ENCODE data around the gene NCKIPSD. TPM values are rescaled to one million over a fixed set of nuclear protein-coding genes. Genes with fewer than 3 reads are reported as not detected.

NCKIPSD gene
- polyA plus RNA-seq, 3 donors = 4.2 to 14.8 (median 4.3) TPM

- no peaks in the 10 kb centered on the region for H3K36me3 ChIP-seq (replicated peaks in 1 of 2; ENCODE audit: control insufficient read depth in 1 of 2, insufficient read depth in 2 of 2, low read length in 2 of 2)
- H4K20me1 ChIP-seq (ENCODE audit: insufficient read depth, low read length) = no peaks in the 10 kb centered on the region
- H3K9ac ChIP-seq (ENCODE audit: insufficient read depth, low read length, poor library complexity, severe bottlenecking) = no peak overlapping the region
- Mint-ChIP-seq H3K4me1 (no peaks in the 10 kb centered on the region), H3K27ac (no peak overlapping the region), H3K36me3 (no peaks in the 10 kb centered on the region), H3K4me3 (no peak overlapping the region), H3K27me3 (ENCODE audit: low read depth in 3 of 3) (peaks cover 0 to 3% (median 0%) of the 10 kb centered on the region in 3 donors), H3K9me3 (no peaks in the 10 kb centered on the region)
- no peaks in the 10 kb centered on the region for H3K79me2 ChIP-seq (ENCODE audit: insufficient read depth, low read length)
- WGBS (ENCODE audit: insufficient coverage) = 93% methylated on average over 7 of the region's 9 CpGs
- H3K4me2 ChIP-seq (replicated peaks; ENCODE audit: extremely low read depth, low read length, poor library complexity, severe bottlenecking) = no peak overlapping the region
- H3K27ac ChIP-seq (ENCODE audit: low read depth in 1 of 2, low read length in 2 of 2) = no peak overlapping the region
- H3K27me3 ChIP-seq (ENCODE audit: control insufficient read depth in 2 of 2, insufficient read depth in 2 of 2, low read length in 2 of 2) = no peaks in the 10 kb centered on the region
- no peak overlapping the region for H3K4me3 ChIP-seq (replicated peaks in 1 of 3; ENCODE audit: low read depth in 2 of 3, low read length in 3 of 3)
- no peak overlapping the region for H2AFZ ChIP-seq (ENCODE audit: insufficient read depth, low read depth, low read length, poor library complexity, severe bottlenecking)
- TF ChIP-seq CTCF (IDR thresholded peaks at IDR 0.05) = no peak
- DNase-seq = no peak
- no peaks in the 10 kb centered on the region for H3K4me1 ChIP-seq (ENCODE audit: control insufficient read depth in 1 of 2, insufficient read depth in 2 of 2, low read length in 2 of 2)
- intact Hi-C loops (cut with micrococcal nuclease) = no loop called here
- no peaks in the 10 kb centered on the region for H3K9me3 ChIP-seq (replicated peaks in 1 of 2; ENCODE audit: control insufficient read depth in 1 of 2, insufficient read depth in 1 of 2, low read length in 2 of 2)
These were observed 38.0 kb downstream of the NCKIPSD start for GRCh38 chr3:48647714-48648113.

- no peaks in the 10 kb centered on the region for H3K36me3 ChIP-seq (replicated peaks in 1 of 2; ENCODE audit: control insufficient read depth in 1 of 2, insufficient read depth in 2 of 2, low read length in 2 of 2)
- intact Hi-C loops (cut with micrococcal nuclease) = no loop called here
- no peak overlapping the region for H3K4me2 ChIP-seq (replicated peaks; ENCODE audit: extremely low read depth, low read length, poor library complexity, severe bottlenecking)
- no peak overlapping the region for H3K9ac ChIP-seq (ENCODE audit: insufficient read depth, low read length, poor library complexity, severe bottlenecking)
- no peak for DNase-seq
- H4K20me1 ChIP-seq (ENCODE audit: insufficient read depth, low read length) = no peaks in the 10 kb centered on the region
- TF ChIP-seq CTCF (IDR thresholded peaks at IDR 0.05) = no peak
- WGBS (ENCODE audit: insufficient coverage) = 93% methylated on average over 13 of the region's 22 CpGs
- no peaks in the 10 kb centered on the region for H3K36me3 Mint-ChIP-seq
- H3K79me2 ChIP-seq (ENCODE audit: insufficient read depth, low read length) = no peaks in the 10 kb centered on the region
- H3K4me1 Mint-ChIP-seq = no peaks in the 10 kb centered on the region
- peaks cover 0 to 6% (median 0%) of the 10 kb centered on the region in 3 donors for H3K27me3 Mint-ChIP-seq (ENCODE audit: low read depth in 3 of 3)
- no peak overlapping the region for H3K4me3 ChIP-seq (replicated peaks in 1 of 3; ENCODE audit: low read depth in 2 of 3, low read length in 3 of 3)
- no peak overlapping the region for H2AFZ ChIP-seq (ENCODE audit: insufficient read depth, low read depth, low read length, poor library complexity, severe bottlenecking)
- H3K4me1 ChIP-seq (ENCODE audit: control insufficient read depth in 1 of 2, insufficient read depth in 2 of 2, low read length in 2 of 2) = no peaks in the 10 kb centered on the region
- no peak overlapping the region for H3K27ac ChIP-seq (ENCODE audit: low read depth in 1 of 2, low read length in 2 of 2)
- no peaks in the 10 kb centered on the region for H3K9me3 Mint-ChIP-seq
- H3K9me3 ChIP-seq (replicated peaks in 1 of 2; ENCODE audit: control insufficient read depth in 1 of 2, insufficient read depth in 1 of 2, low read length in 2 of 2) = no peaks in the 10 kb centered on the region
- H3K27me3 ChIP-seq (ENCODE audit: control insufficient read depth in 2 of 2, insufficient read depth in 2 of 2, low read length in 2 of 2) = no peaks in the 10 kb centered on the region
- peak overlapping the region in 2 of 7 donors; percentile 35 to 71 for H3K27ac Mint-ChIP-seq
- no peak overlapping the region for H3K4me3 Mint-ChIP-seq
These were observed 40.6 kb downstream of the NCKIPSD start for GRCh38 chr3:48644898-48645760.

All from CD14-positive monocyte (primary cell).